Common myeloid progenitor, CD34-positive (primary cell): ENCODE results near the gene SLC43A2.
"Not testable (repeated sequence)": the region's sequence is repeated elsewhere in the genome, so short reads cannot be mapped to it uniquely, and the experiment has no call there.

Experiments used
- CTCF ChIA-PET: fragments of 350-600 bp; sonication (Branson Sonifier 250); formaldehyde crosslinking; loops from one replicate; lab custom pipeline; 2021; ENCODE audit warnings: antibody characterized with exemption; lab: Charles Lee
- POLR2A ChIA-PET: fragments of 350-600 bp; sonication (Branson Sonifier 250); formaldehyde crosslinking; loops from one replicate; lab custom pipeline; 2021; ENCODE audit warnings: antibody characterized with exemption; lab: Charles Lee
- DNase-seq, 3 donors: peaks; one replicate each; pipeline versions ENCODE4 v3.0.0 to v3.0.0-alpha.2; 2013
- H3K27ac ChIP-seq, 2 experiments: 1 replicate in 1 of 2; 2 replicates in 1 of 2; pipeline ENCODE4 v1.7.0; 2013; ENCODE audit warnings: inconsistent platforms in 2 of 2, low read length in 2 of 2, mild to moderate bottlenecking in 2 of 2, low read depth in 1 of 2, moderate library complexity in 1 of 2; ENCODE audit not compliant: severe bottlenecking in 2 of 2, insufficient read depth in 1 of 2, poor library complexity in 1 of 2
- H3K27me3 ChIP-seq, 5 experiments: replicated peaks in 2 of 5; 1 replicate in 3 of 5; 2 replicates in 2 of 5; pipeline versions ENCODE4 v1.6.1 to v1.7.0; 2013; ENCODE audit warnings: low read length in 4 of 5, mild to moderate bottlenecking in 2 of 5, moderate library complexity in 2 of 5, inconsistent platforms in 1 of 5; ENCODE audit not compliant: insufficient read depth in 5 of 5, control insufficient read depth in 4 of 5
- H3K36me3 ChIP-seq, 4 experiments: 1 replicate in 2 of 4; 2 replicates in 2 of 4; pipeline versions ENCODE4 v1.6.1 to v1.7.0; 2013; ENCODE audit warnings: low read length in 3 of 4, control low read depth in 1 of 4, mild to moderate bottlenecking in 1 of 4; ENCODE audit not compliant: control insufficient read depth in 4 of 4, insufficient read depth in 4 of 4
- H3K4me1 ChIP-seq, 4 experiments: 1 replicate in 3 of 4; 2 replicates in 1 of 4; pipeline versions ENCODE4 v1.6.1 to v1.7.1; 2013; ENCODE audit warnings: low read length in 3 of 4, mild to moderate bottlenecking in 3 of 4, control low read depth in 1 of 4, inconsistent platforms in 1 of 4, moderate library complexity in 1 of 4; ENCODE audit not compliant: control insufficient read depth in 4 of 4, insufficient read depth in 4 of 4; ENCODE audit errors: control extremely low read depth in 1 of 4
- H3K4me3 ChIP-seq, 7 experiments: 1 replicate in 4 of 7; 2 replicates in 3 of 7; pipeline versions ENCODE4 v1.5.1 to v1.7.0; 2013; ENCODE audit warnings: mild to moderate bottlenecking in 7 of 7, low read length in 6 of 7, moderate library complexity in 6 of 7, inconsistent platforms in 2 of 7, low read depth in 2 of 7, control low read depth in 1 of 7; ENCODE audit not compliant: insufficient read depth in 4 of 7, control insufficient read depth in 1 of 7; ENCODE audit errors: extremely low read depth in 1 of 7
- H3K9me3 ChIP-seq, 5 experiments: 1 replicate in 4 of 5; 2 replicates in 1 of 5; pipeline versions ENCODE4 v1.6.1 to v1.7.1; 2013; ENCODE audit warnings: low read length in 4 of 5, mild to moderate bottlenecking in 2 of 5, inconsistent platforms in 1 of 5, low read depth in 1 of 5, moderate library complexity in 1 of 5; ENCODE audit not compliant: control insufficient read depth in 4 of 5, insufficient read depth in 2 of 5; ENCODE audit errors: control extremely low read depth in 1 of 5
- WGBS: methylation state at CpG from one replicate; pipeline ENCODE4 v1.1.5; 2013; ENCODE audit not compliant: insufficient coverage; 5-methylcytosine and 5-hydroxymethylcytosine counted together

SLC43A2 gene

DNA sequence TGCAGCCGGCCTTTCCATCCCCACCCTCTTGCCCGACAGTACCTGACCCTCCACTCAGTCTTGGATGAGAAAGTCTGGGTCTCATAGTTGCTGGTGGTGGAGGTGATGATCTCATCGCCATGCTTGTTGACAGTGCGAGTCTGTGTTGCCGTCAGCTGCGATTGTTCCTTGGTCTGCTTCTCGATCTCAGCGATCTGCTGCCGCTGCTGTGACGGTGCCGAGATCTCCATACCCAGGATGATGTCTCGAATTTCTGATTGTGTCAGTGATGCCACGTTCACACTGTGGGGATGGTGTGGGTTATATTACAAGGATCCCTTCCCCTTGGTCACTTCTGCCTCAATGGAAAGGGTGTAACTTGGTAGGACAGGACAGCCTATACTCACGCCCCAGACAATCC lies 25.1 kb upstream of the SLC43A2 start:
- peaks cover 15 to 81% (median 69%) of the 10 kb centered on the region in 4 experiments for H3K36me3 ChIP-seq
- H3K27ac ChIP-seq, result no peak overlapping the region
- no peak for DNase-seq
- 100% methylated on average over 7 of the region's 14 CpGs for WGBS
- CTCF ChIA-PET, result interaction anchor here (0.7 kb wide), 1 partner anchor 15 kb away, joined by 3 read pairs; no protein-coding TSS in a partner anchor
- no peaks in the 10 kb centered on the region for H3K9me3 ChIP-seq
- POLR2A ChIA-PET, result no interaction called here
- H3K27me3 ChIP-seq, result no peaks in the 10 kb centered on the region
- peaks cover 0 to 14% (median 12%) of the 10 kb centered on the region in 4 experiments for H3K4me1 ChIP-seq
- no peak overlapping the region for H3K4me3 ChIP-seq

DNA sequence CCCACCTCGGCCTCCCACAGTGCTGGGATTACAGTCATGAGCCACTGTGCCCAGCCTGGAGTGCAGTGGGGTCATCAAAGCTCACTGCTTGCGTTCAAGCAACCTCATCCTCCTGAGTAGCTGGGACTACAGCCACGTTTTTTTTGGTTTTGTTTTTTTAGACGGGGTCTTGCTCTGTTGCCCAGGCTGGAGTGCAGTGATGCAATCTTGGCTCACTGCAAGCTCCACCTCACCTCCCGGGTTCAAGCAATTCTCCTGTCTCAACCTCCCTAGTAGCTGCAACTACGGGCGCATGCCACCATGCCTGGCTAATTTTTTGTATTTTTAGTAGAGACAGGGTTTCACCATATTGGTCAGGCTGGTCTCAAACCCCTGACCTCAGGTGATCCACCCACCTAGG lies 24.2 kb upstream of the SLC43A2 start:
- H3K4me3 ChIP-seq, POLR2A ChIA-PET, H3K9me3 ChIP-seq, H3K27ac ChIP-seq, DNase-seq, H3K27me3 ChIP-seq: not testable (repeated sequence)
- 94% methylated on average over 7 of the region's 7 CpGs for WGBS
- Histone ChIP-seq H3K36me3 (peaks cover 8 to 71% (median 60%) of the 10 kb centered on the region in 4 experiments), H3K4me1 (peaks cover 0 to 24% (median 22%) of the 10 kb centered on the region in 4 experiments)
- CTCF ChIA-PET, result interaction anchor here (0.6 to 1.5 kb wide), 5 partner anchors 10 to 210 kb away, joined by 3 to 4 read pairs (median 4); no protein-coding TSS in a partner anchor

DNA sequence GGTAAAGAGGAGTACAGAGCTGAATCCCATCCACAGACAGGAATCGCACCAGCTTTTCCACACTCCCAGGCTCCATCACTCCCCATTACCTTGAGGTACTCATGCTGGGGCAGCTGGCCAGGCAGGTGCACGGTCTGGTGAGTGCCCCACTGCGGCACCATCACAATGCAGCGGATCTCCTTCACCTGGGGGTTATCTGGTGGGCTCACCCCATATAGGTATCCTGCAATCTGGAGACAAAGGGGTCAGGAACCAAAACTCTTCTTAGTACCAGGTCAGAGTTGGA lies 22.9 kb upstream of the SLC43A2 start:
- peaks cover 8 to 60% (median 52%) of the 10 kb centered on the region in 4 experiments for H3K36me3 ChIP-seq
- H3K9me3 ChIP-seq, result no peaks in the 10 kb centered on the region
- no peak overlapping the region for H3K4me3 ChIP-seq
- WGBS, result 96% methylated on average over 4 of the region's 4 CpGs
- CTCF ChIA-PET, result interaction anchor here (1.0 to 4.5 kb wide), 4 partner anchors 11 to 132 kb away, joined by 3 to 39 read pairs (median 7); no protein-coding TSS in a partner anchor
- H3K27me3 ChIP-seq, result no peaks in the 10 kb centered on the region
- no peak for DNase-seq
- no peak overlapping the region for H3K27ac ChIP-seq
- POLR2A ChIA-PET, result interaction anchor here (0.6 kb wide), 1 partner anchor 32 kb away, joined by 8 read pairs; no protein-coding TSS in a partner anchor
- peaks cover 0 to 36% (median 33%) of the 10 kb centered on the region in 4 experiments for H3K4me1 ChIP-seq

DNA sequence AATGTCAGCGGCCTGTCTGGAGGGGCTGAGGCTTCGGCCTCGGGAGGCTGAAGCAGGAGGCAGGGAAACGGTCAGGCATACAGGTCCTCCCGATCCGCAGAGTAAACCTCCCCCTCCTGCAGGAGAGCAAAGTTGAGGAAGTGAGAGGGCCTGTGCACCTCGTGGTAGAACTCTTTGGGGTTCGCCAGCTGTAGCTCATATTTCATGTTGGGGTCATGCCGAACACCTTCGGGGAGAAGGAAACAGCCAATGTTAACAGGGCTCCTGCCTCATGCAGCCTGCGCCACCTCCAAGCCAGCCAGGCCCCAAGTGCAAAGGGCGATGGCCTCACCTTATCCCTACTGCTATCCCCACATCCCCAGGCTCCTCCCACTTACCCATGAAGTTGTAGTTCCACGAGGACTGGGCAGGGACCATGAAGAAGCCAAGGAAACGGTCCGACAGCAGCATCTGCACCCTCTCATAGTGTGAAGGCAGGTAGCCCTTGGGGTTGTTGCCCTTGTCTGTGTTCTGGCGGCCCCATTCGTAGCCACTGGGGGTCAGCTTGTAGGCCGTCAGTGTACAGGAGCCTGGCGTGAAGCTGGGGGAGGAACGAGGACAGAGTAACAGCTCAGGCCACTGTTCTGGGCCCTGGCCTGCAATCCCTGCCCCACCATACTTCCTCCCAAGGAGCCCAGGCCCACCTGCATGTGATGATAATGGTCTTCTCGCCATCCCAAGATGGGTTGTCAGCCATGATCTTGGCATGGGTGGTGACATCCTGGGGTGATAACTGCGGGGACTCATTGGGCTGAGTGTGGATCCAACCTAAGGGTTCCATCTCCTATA lies 22.3 kb upstream of the SLC43A2 start:
- no peak overlapping the region for H3K4me3 ChIP-seq
- peak overlapping the region in 1 of 2 experiments; percentile 73 for H3K27ac ChIP-seq
- no peak for DNase-seq
- ChIA-PET CTCF (interaction anchor here (1.0 to 5.3 kb wide), 4 partner anchors 12 to 77 kb away, joined by 3 to 49 read pairs (median 24); partner anchors contain the start of gene SLC43A2), POLR2A (no interaction called here)
- peaks cover 8 to 54% (median 47%) of the 10 kb centered on the region in 4 experiments for H3K36me3 ChIP-seq
- H3K4me1 ChIP-seq, result peaks cover 0 to 41% (median 38%) of the 10 kb centered on the region in 4 experiments
- no peaks in the 10 kb centered on the region for H3K9me3 ChIP-seq
- 90% methylated on average over 17 of the region's 22 CpGs for WGBS
- H3K27me3 ChIP-seq, result no peaks in the 10 kb centered on the region

DNA sequence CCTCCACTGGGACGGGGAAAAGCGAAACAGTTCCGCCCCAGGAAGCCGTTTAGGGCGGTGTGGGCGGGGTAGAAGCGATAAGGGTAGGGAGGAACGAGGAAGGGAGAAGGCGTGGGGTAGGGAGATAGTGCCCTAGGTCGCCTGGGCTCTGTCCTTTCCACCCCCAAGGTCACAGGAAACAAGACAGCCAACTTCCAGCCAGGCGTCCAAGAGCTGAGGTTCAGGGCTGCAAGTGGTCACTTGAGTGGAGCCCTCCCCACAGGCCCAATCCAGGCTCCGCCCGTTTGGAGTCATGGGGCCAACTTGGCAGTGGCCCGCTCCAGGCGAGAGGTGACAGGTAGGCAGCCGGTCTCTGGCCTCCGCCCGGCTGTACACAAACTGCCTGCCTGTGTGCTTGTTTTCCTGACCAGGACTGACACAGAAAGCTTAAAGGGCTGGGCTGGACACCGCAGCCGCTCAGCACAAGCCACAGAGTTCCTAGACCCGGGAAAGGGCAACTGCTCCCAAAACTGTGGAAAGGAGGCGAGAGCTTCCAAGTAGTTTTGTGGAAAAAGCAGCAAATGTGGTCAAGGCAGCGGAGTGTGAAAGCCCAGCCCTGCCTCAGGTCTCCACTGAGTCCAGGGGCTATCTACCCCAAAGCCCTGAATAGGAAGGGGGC lies 21.3 kb upstream of the SLC43A2 start, which contains the start of gene RILP:
Gene RILP, minus strand, starts transcription at position 23 of the 658 bp plus-strand sequence. CDS start 62 bp downstream, outside the sequence.
- WGBS, result 64% methylated on average over 15 of the region's 23 CpGs
- Histone ChIP-seq H3K4me3 (peak within 1 kb of the TSS; percentile 56 to 83 (median 68)), H3K27ac (peak within 1 kb of the TSS; percentile 50 to 73), H3K27me3 (no peaks in the 10 kb centered on the region), H3K36me3 (peaks cover 8 to 48% (median 41%) of the 10 kb centered on the region in 4 experiments), H3K9me3 (no peaks in the 10 kb centered on the region), H3K4me1 (peaks cover 0 to 51% (median 48%) of the 10 kb centered on the region in 4 experiments)
- peak; percentile 46 to 70 (median 59) for DNase-seq
- ChIA-PET POLR2A (interaction anchor here (1.1 to 1.9 kb wide), 4 partner anchors 21 to 179 kb away, joined by 3 to 5 read pairs (median 4); partner anchors contain the start of genes PRPF8, SLC43A2 and SMYD4), CTCF (interaction anchor here (0.7 to 5.3 kb wide), 11 partner anchors 9 to 89 kb away, joined by 3 to 49 read pairs (median 6); partner anchors contain the start of gene SLC43A2)

DNA sequence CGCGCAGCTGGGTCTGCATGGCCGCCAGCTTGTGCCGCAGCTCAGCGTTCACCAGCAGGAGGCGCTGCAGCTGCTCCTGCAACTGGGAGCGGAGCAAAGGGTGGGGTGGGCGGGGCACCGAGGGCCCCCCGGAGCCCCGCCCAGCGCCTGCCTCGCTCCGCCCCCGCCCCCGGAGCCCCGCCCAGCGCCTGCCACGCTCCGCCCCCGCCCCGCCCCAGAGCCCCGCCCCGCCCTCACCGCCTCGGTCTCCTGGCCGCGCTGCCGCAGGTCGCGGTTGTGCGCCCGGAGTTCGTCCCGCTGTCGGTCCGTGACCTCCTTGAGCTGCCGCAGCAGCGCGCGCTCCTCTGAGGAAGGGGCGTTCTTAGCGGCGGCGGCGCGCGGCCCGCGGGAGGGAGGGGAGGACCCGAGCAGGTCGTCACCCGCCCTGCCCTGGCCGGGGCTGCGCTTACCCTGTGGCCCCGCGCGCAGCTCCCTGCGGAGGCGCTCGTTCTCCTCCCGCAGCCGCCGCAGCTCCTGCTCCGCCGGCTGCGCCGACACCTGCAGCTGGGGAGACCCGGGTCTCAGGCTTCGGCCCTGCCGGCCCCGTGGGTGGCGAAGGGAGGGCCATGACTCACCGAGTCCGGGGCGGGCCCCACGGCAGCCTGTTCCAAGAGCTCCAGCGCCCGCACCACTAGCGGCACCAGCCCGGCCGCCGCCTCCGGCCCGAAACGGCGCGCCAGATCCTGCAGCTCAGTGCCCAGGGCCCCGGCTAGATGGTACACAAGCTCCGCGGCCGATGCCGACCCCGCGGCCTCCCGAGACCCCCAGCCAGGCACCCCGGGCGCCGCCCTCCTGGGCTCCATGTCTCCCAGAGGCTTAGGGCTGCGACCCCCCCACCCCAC lies 20.6 kb upstream of the SLC43A2 start:
- Histone ChIP-seq H3K4me3 (peak overlapping the region; percentile 56 to 83 (median 68)), H3K27me3 (no peaks in the 10 kb centered on the region), H3K27ac (peak overlapping the region; percentile 50 to 73), H3K4me1 (peaks cover 0 to 59% (median 56%) of the 10 kb centered on the region in 4 experiments), H3K36me3 (peaks cover 8 to 43% (median 35%) of the 10 kb centered on the region in 4 experiments), H3K9me3 (no peaks in the 10 kb centered on the region)
- ChIA-PET POLR2A (interaction anchor here (0.6 to 1.9 kb wide), 5 partner anchors 21 to 180 kb away, joined by 3 to 5 read pairs (median 4); partner anchors contain the start of genes PRPF8, SLC43A2 and SMYD4), CTCF (interaction anchor here (0.7 to 5.6 kb wide), 13 partner anchors 8 to 88 kb away, joined by 3 to 58 read pairs (median 5); partner anchors contain the start of gene SLC43A2)
- 0% methylated on average over 63 of the region's 100 CpGs for WGBS
- peak; percentile 96 to 98 (median 96) for DNase-seq
